GM23248 (cell line): ENCODE data around the gene BIRC6.

Experiments used
- EZH2 ChIP-seq: fragments of 200-600 bp; sonication (generic); IDR thresholded peaks from 2 replicates; pipeline ENCODE4 v1.6.1; 2018; ENCODE audit warnings: antibody characterized with exemption, mild to moderate bottlenecking; ENCODE audit not compliant: insufficient read depth, poor library complexity, severe bottlenecking
- EZH2phosphoT487 ChIP-seq: fragments of 200-600 bp; sonication (generic); IDR thresholded peaks from 2 replicates; pipeline ENCODE4 v1.6.1; 2018; ENCODE audit warnings: antibody characterized with exemption, moderate library complexity, mild to moderate bottlenecking, low read depth; ENCODE audit not compliant: insufficient read depth

DNA sequence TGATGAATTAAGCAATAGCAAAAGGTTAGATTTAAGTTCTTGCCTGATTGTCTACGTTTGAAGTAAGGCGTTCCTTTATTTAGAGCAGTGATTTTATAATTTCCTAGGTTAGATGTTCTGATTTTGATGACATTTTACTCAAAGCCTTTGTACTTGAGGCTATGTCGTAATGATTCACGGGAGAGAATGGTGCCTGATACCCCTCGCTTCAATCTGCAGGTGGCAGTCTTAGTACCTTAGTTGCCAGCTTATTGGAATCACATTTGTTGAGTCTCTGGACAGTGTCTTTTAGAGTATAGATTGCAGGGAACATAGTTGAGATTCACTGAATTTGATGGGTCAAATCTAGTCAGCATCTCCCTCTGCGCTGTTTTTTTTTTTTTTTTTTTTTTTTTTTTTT, 89.5 kb downstream of the BIRC6 start:
- TF ChIP-seq EZH2phosphoT487 = no peak
- no peak for TF ChIP-seq EZH2
